ENCODE measurements around the gene MEF2A. TPM values are rescaled to one million over a fixed set of nuclear protein-coding genes. Genes with fewer than 3 reads are reported as not detected.

MEF2A gene
- total and polyA plus RNA-seq, 10 of the 15 experiments (the other 5 are each of a cell fraction or from before 2014, with no cell fraction given) = 7.2 to 46.7 (median 35.9) TPM

GRCh38 chr15:99526671-99527070, 39.1 kb upstream of the MEF2A start (continued):
- no peak for TF ChIP-seq IKZF1 (conservative IDR thresholded peaks at IDR 0.05)
- no peak for TF ChIP-seq YBX1 (IDR thresholded peaks at IDR 0.05)
- no peak for TF ChIP-seq TBL1XR1 (IDR thresholded peaks at IDR 0.05; ENCODE audit: low read depth, low read length)
- no peak for TF ChIP-seq ZBTB4 (CRISPR knock-in tag; IDR thresholded peaks at IDR 0.05)

- no peak for ATAC-seq
- Histone ChIP-seq H3K4me1 (ENCODE audit: control insufficient read depth, insufficient read depth, low read length) (peaks cover 8% of the 10 kb centered on the region; the same call in 1 of the 2 replicates), H3K27me3 (replicated peaks in 1 of 2; ENCODE audit: control insufficient read depth in 2 of 2, insufficient read depth in 2 of 2, low read length in 1 of 2) (no peaks in the 10 kb centered on the region), H3K27ac (ENCODE audit: control insufficient read depth, insufficient read depth) (no peak overlapping the region), H3K36me3 (ENCODE audit: control insufficient read depth in 2 of 2, insufficient read depth in 2 of 2, low read length in 1 of 2) (no peaks in the 10 kb centered on the region), H2AFZ (ENCODE audit: control insufficient read depth, low read depth, low read length) (no peak overlapping the region), H3K4me3 (no peak overlapping the region), H3K9me3 (replicated peaks; ENCODE audit: control insufficient read depth, insufficient read depth, low read length) (peaks cover 3% of the 10 kb centered on the region), H3K9ac (ENCODE audit: control insufficient read depth, insufficient read depth, low read length) (no peak overlapping the region), H4K20me1 (ENCODE audit: control insufficient read depth, insufficient read depth) (no peaks in the 10 kb centered on the region), H3K4me2 (ENCODE audit: control insufficient read depth, insufficient read depth) (no peak overlapping the region), H3K79me2 (ENCODE audit: control insufficient read depth, insufficient read depth, low read length) (no peaks in the 10 kb centered on the region)
- ChIA-PET RAD21 (ENCODE audit: unreplicated experiment) (no interaction called here), CTCF (no interaction called here), POLR2A (no interaction called here), SMC1A (ENCODE audit: uncharacterized antibody, unreplicated experiment) (interaction anchor here (1.3 to 1.9 kb wide), 3 partner anchors 16 to 27 kb away, joined by 3 to 5 read pairs (median 4); no protein-coding TSS in a partner anchor)
- FAIRE-seq = no peak
- in situ Hi-C loops (cut with MboI) = no loop called here
- intact Hi-C loops (cut with micrococcal nuclease; ENCODE audit: unreplicated experiment) = no loop called here
- BruUV-seq (replicated peaks) = no TSS peak
- WGBS (ENCODE audit: insufficient coverage, insufficient replicate concordance, low lambda C conversion rate, missing lambda C conversion rate) = 96% methylated on average over 4 of the region's 4 CpGs
- no peak for DNase-seq (ENCODE audit: low read depth, low spot score)
- TF ChIP-seq RBBP5 (conservative IDR thresholded peaks at IDR 0.05) = no peak
- no peak for TF ChIP-seq TBL1XR1 (IDR thresholded peaks at IDR 0.05; ENCODE audit: low read depth, low read length)
- no peak for TF ChIP-seq SMAD1 (IDR thresholded peaks at IDR 0.05; ENCODE audit: low read depth, partially characterized antibody)
- TF ChIP-seq NR2F1 (conservative IDR thresholded peaks at IDR 0.05) = no peak
- no peak for TF ChIP-seq RCOR1 (conservative IDR thresholded peaks at IDR 0.05; ENCODE audit: low read depth, low read length)
- TF ChIP-seq SUZ12 (IDR thresholded peaks at IDR 0.05; ENCODE audit: unreplicated experiment) = no peak
- no peak for TF ChIP-seq REST (IDR thresholded peaks at IDR 0.05; ENCODE audit: low read depth, low read length)
- no peak for TF ChIP-seq ZBTB11 (CRISPR knock-in tag; IDR thresholded peaks at IDR 0.05)
- TF ChIP-seq TARDBP (IDR thresholded peaks at IDR 0.05; ENCODE audit: borderline replicate concordance) = no peak
- TF ChIP-seq GATAD2B (conservative IDR thresholded peaks at IDR 0.05; ENCODE audit: low read depth) = no peak
Observed at GRCh38 chr15:99536422-99537040, 29.3 kb upstream of the MEF2A start.
